GM23338 (cell line): ENCODE results near the gene ADTRP. TPM values are rescaled to one million over a fixed set of nuclear protein-coding genes. Genes with fewer than 3 reads are reported as not detected.

Experiments used
- ATAC-seq: fragments of 200-7000 bp; cut with Tn5 transposase; 3 replicates; pipeline ENCODE4 v1.9.1; 2020
- DNase-seq: peaks from one replicate; pipeline ENCODE4 v3.0.0-alpha.2; 2015; ENCODE audit warnings: low spot score
- H2AFZ ChIP-seq: fragments of 200-600 bp; sonication (generic); 2 replicates; pipeline ENCODE4 v1.8.0; 2016; ENCODE audit warnings: antibody characterized with exemption, mild to moderate bottlenecking, moderate library complexity
- H3F3A ChIP-seq: fragments of 200-600 bp; sonication (generic); replicated peaks from 2 replicates; pipeline ENCODE4 v1.8.0; 2017; ENCODE audit warnings: antibody characterized with exemption, mixed run types, low read depth
- H3K27ac ChIP-seq: fragments of 200-600 bp; sonication (generic); 2 replicates; pipeline ENCODE4 v1.6.1; 2016; ENCODE audit warnings: low read depth
- H3K27me3 ChIP-seq: fragments of 200-600 bp; sonication (generic); 2 replicates; pipeline ENCODE4 v1.8.0; 2016; ENCODE audit warnings: mild to moderate bottlenecking, mixed run types, moderate library complexity; ENCODE audit not compliant: insufficient read depth
- H3K36me3 ChIP-seq: fragments of 200-600 bp; sonication (generic); 2 replicates; pipeline ENCODE4 v1.8.0; 2016; ENCODE audit warnings: mild to moderate bottlenecking; ENCODE audit not compliant: insufficient read depth
- H3K4me1 ChIP-seq: fragments of 200-600 bp; sonication (generic); 2 replicates; pipeline ENCODE4 v1.8.0; 2016; ENCODE audit warnings: mild to moderate bottlenecking, moderate library complexity; ENCODE audit not compliant: insufficient read depth
- H3K4me2 ChIP-seq: fragments of 200-600 bp; sonication (generic); 2 replicates; pipeline ENCODE4 v1.7.1; 2017; ENCODE audit warnings: mixed run types
- H3K4me3 ChIP-seq: fragments of 200-600 bp; sonication (generic); 2 replicates; pipeline ENCODE4 v1.6.1; 2016; ENCODE audit warnings: mixed run types
- H3K79me2 ChIP-seq: fragments of 200-600 bp; sonication (generic); replicated peaks from 2 replicates; pipeline ENCODE4 v1.8.0; 2017; ENCODE audit warnings: mild to moderate bottlenecking; ENCODE audit not compliant: insufficient read depth
- H3K9me2 ChIP-seq: fragments of 200-600 bp; sonication (generic); 2 replicates; pipeline ENCODE4 v1.8.0; 2017; ENCODE audit not compliant: insufficient read depth
- H4K20me1 ChIP-seq: fragments of 200-600 bp; sonication (generic); replicated peaks from 2 replicates; pipeline ENCODE4 v1.8.0; 2017; ENCODE audit warnings: mild to moderate bottlenecking; ENCODE audit not compliant: insufficient read depth
- H3K27ac Mint-ChIP-seq: 2 replicates; pipeline ENCODE4 v1.8.0; 2020; ENCODE audit warnings: inconsistent platforms, mild to moderate bottlenecking, moderate library complexity, mixed read lengths
- H3K27me3 Mint-ChIP-seq: 3 replicates; pipeline ENCODE4 v1.8.0; 2022; ENCODE audit warnings: low read depth, mild to moderate bottlenecking, moderate library complexity, mixed read lengths, inconsistent platforms; ENCODE audit not compliant: insufficient read depth, poor library complexity
- H3K36me3 Mint-ChIP-seq: 3 replicates; pipeline ENCODE4 v1.8.0; 2021; ENCODE audit warnings: low read depth, mild to moderate bottlenecking, inconsistent platforms, moderate library complexity, mixed read lengths
- H3K4me1 Mint-ChIP-seq: 3 replicates; pipeline ENCODE4 v1.8.0; 2020; ENCODE audit warnings: mild to moderate bottlenecking, inconsistent platforms, mixed read lengths
- H3K4me3 Mint-ChIP-seq: 3 replicates; pipeline ENCODE4 v1.8.0; 2021; ENCODE audit warnings: moderate library complexity, mild to moderate bottlenecking, inconsistent platforms, mixed read lengths
- H3K9me3 Mint-ChIP-seq: 3 replicates; pipeline ENCODE4 v1.8.0; 2020; ENCODE audit warnings: moderate library complexity, mild to moderate bottlenecking, inconsistent platforms, mixed read lengths
- CREB1 ChIP-seq: fragments of 250-450 bp; sonication (Bioruptor Pico); IDR thresholded peaks from 2 replicates; pipeline ENCODE4 v1.5.0; 2020; ENCODE audit warnings: low read depth, mild to moderate bottlenecking, moderate library complexity
- EZH2 ChIP-seq: fragments of 200-600 bp; sonication (generic); IDR thresholded peaks from one replicate; pipeline ENCODE4 v1.8.0; 2017; ENCODE audit warnings: antibody characterized with exemption, mild to moderate bottlenecking, low read depth; ENCODE audit not compliant: unreplicated experiment
- EZH2phosphoT487 ChIP-seq: fragments of 200-600 bp; sonication (generic); IDR thresholded peaks from one replicate; pipeline ENCODE4 v1.8.1; 2018; ENCODE audit warnings: antibody characterized with exemption; ENCODE audit not compliant: unreplicated experiment
- JUNB ChIP-seq: IDR thresholded peaks from one replicate; pipeline ENCODE4 v1.6.1; 2016; ENCODE audit warnings: antibody characterized with exemption; ENCODE audit not compliant: unreplicated experiment
- NANOG ChIP-seq: IDR thresholded peaks from 2 replicates; pipeline ENCODE4 v1.6.1; 2016; ENCODE audit warnings: antibody characterized with exemption, borderline replicate concordance
- POLR2AphosphoS5 ChIP-seq: IDR thresholded peaks from 2 replicates; pipeline ENCODE4 v1.6.1; 2016; ENCODE audit warnings: antibody characterized with exemption, low read depth
- STAT1 ChIP-seq: IDR thresholded peaks from one replicate; pipeline ENCODE4 v1.6.1; 2016; ENCODE audit warnings: antibody characterized with exemption; ENCODE audit not compliant: unreplicated experiment
- ZNF114 ChIP-seq: fragments of 250-450 bp; sonication (Bioruptor Pico); IDR thresholded peaks from 2 replicates; pipeline ENCODE4 v1.5.0; 2020; ENCODE audit warnings: mild to moderate bottlenecking, moderate library complexity
- ZNF331 ChIP-seq: fragments of 250-450 bp; sonication (Bioruptor Pico); IDR thresholded peaks from 2 replicates; pipeline ENCODE4 v1.5.0; 2020; ENCODE audit warnings: low read depth, mild to moderate bottlenecking, moderate library complexity
- ZNF462 ChIP-seq: fragments of 250-450 bp; sonication (Bioruptor Pico); IDR thresholded peaks from 2 replicates; pipeline ENCODE4 v1.5.0; 2020; ENCODE audit warnings: mild to moderate bottlenecking, moderate library complexity
- polyA plus RNA-seq: library from polyadenylated mRNA; unstranded; fragments of >200 nt; fragmentation: Nextera tagmentation; extraction: Ambion mirVana; gene quantifications from 2 replicates; pipeline ENCODE4 v1.2.1, GENCODE V29; 2016
- total RNA-seq: library from RNA; depleted of rRNA; stranded (reverse); fragments of >200 nt; shearing (Covaris generic); gene quantifications from 2 replicates; pipeline ENCODE4 v1.2.3, GENCODE V29; 2014

Gene ADTRP
- total and polyA plus RNA-seq, 2 experiments from 2014 or later = not detected

GRCh38 chr6:11805259-11806053 lies 26.9 kb upstream of the ADTRP start (continued):
- TF ChIP-seq STAT1 (no peak), ZNF462 (CRISPR knock-in tag) (no peak), NANOG (no peak)

GRCh38 chr6:11804701-11805100 lies 26.1 kb upstream of the ADTRP start:
- ATAC-seq (no peak), DNase-seq (no peak)
- no peaks in the 10 kb centered on the region for H3K9me2 ChIP-seq
- H3K4me1 Mint-ChIP-seq = peaks cover 29% of the 10 kb centered on the region
- no peak overlapping the region for H3K4me2 ChIP-seq
- no peaks in the 10 kb centered on the region for H3F3A ChIP-seq
- H3K36me3 Mint-ChIP-seq = no peaks in the 10 kb centered on the region
- H3K27ac ChIP-seq = no peak overlapping the region
- H3K4me1 ChIP-seq = peaks cover 17% of the 10 kb centered on the region
- peak overlapping the region; percentile 45 for H2AFZ ChIP-seq
- no peak overlapping the region for H3K4me3 Mint-ChIP-seq
- no peaks in the 10 kb centered on the region for H3K79me2 ChIP-seq
- H3K36me3 ChIP-seq = no peaks in the 10 kb centered on the region
- TF ChIP-seq ZNF462 (CRISPR knock-in tag) = no peak
- TF ChIP-seq ZNF331 (CRISPR knock-in tag) = no peak
- TF ChIP-seq STAT1 = no peak
- TF ChIP-seq EZH2phosphoT487 = no peak
- TF ChIP-seq EZH2 = no peak
- no peak for TF ChIP-seq POLR2AphosphoS5
- TF ChIP-seq ZNF114 (CRISPR knock-in tag) = no peak
- TF ChIP-seq JUNB = no peak
- TF ChIP-seq CREB1 (CRISPR knock-in tag) = no peak
- H4K20me1 ChIP-seq = no peaks in the 10 kb centered on the region
- no peak overlapping the region for H3K27ac Mint-ChIP-seq
- no peak overlapping the region for H3K4me3 ChIP-seq
- H3K9me3 Mint-ChIP-seq = no peaks in the 10 kb centered on the region
- peaks cover 10% of the 10 kb centered on the region for H3K27me3 Mint-ChIP-seq
- no peaks in the 10 kb centered on the region for H3K27me3 ChIP-seq
